Naive thymus-derived CD4-positive, alpha-beta T cell (primary cell): ENCODE data around the gene NUP85. TPM values are rescaled to one million over a fixed set of nuclear protein-coding genes. Genes with fewer than 3 reads are reported as not detected.
"Not testable (repeated sequence)": the region's sequence is repeated elsewhere in the genome, so short reads cannot be mapped to it uniquely, and the experiment has no call there.

Source experiments
- ATAC-seq: fragments of 150-1000 bp; cut with Tn5 transposase; 2 replicates; pipeline ENCODE4 v1.10.0; 2021; ENCODE audit warnings: mild to moderate bottlenecking, moderate library complexity
- CTCF ChIA-PET: fragments of 350-600 bp; sonication (Branson Sonifier 250); formaldehyde crosslinking; loops from one replicate; lab custom pipeline; 2021; ENCODE audit warnings: antibody characterized with exemption; lab: Charles Lee
- POLR2A ChIA-PET: fragments of 350-600 bp; sonication (Branson Sonifier 250); formaldehyde crosslinking; loops from one replicate; lab custom pipeline; 2021; ENCODE audit warnings: antibody characterized with exemption, inconsistent platforms; lab: Charles Lee
- DNase-seq, 9 donors: peaks; one replicate each; pipeline versions ENCODE4 v3.0.0 to v3.0.0-alpha.2; 2020 to 2022; ENCODE audit warnings: mixed read lengths in 1 of 9
- H3K27ac ChIP-seq: one replicate; pipeline ENCODE4 v1.7.0; 2013; ENCODE audit warnings: mild to moderate bottlenecking, low read depth, low read length, moderate library complexity
- H3K27me3 ChIP-seq, 2 donors: one replicate each; pipeline ENCODE4 v1.7.0; 2013; ENCODE audit warnings: low read length in 2 of 2, mild to moderate bottlenecking in 2 of 2, moderate library complexity in 2 of 2; ENCODE audit not compliant: control insufficient read depth in 2 of 2, insufficient read depth in 2 of 2
- H3K36me3 ChIP-seq, 3 experiments: 1 replicate in 2 of 3; 2 replicates in 1 of 3; pipeline ENCODE4 v1.7.0; 2013; ENCODE audit warnings: low read length in 3 of 3, mild to moderate bottlenecking in 3 of 3, moderate library complexity in 1 of 3; ENCODE audit not compliant: insufficient read depth in 3 of 3, control insufficient read depth in 2 of 3
- H3K4me1 ChIP-seq, 2 donors: one replicate each; pipeline ENCODE4 v1.7.0; 2013; ENCODE audit warnings: low read length in 2 of 2, mild to moderate bottlenecking in 2 of 2, moderate library complexity in 1 of 2; ENCODE audit not compliant: control insufficient read depth in 2 of 2, insufficient read depth in 2 of 2
- H3K4me3 ChIP-seq: 2 replicates; pipeline ENCODE4 v1.7.0; 2013; ENCODE audit warnings: mild to moderate bottlenecking, low read length
- H3K9me3 ChIP-seq, 3 experiments: 1 replicate in 2 of 3; 2 replicates in 1 of 3; pipeline ENCODE4 v1.7.0; 2013; ENCODE audit warnings: low read length in 3 of 3; ENCODE audit not compliant: control insufficient read depth in 2 of 3
- H3K27ac Mint-ChIP-seq, 9 donors: one replicate each; pipeline ENCODE4 v1.8.0; 2020 to 2022; ENCODE audit warnings: mixed read lengths in 9 of 9, mild to moderate bottlenecking in 8 of 9, moderate library complexity in 5 of 9, inconsistent platforms in 2 of 9
- H3K27me3 Mint-ChIP-seq, 5 donors: one replicate each; pipeline ENCODE4 v1.8.0; 2021 to 2022; ENCODE audit warnings: mixed read lengths in 5 of 5, mild to moderate bottlenecking in 1 of 5
- H3K36me3 Mint-ChIP-seq, 5 donors: one replicate each; pipeline ENCODE4 v1.8.0; 2020 to 2022; ENCODE audit warnings: mixed read lengths in 5 of 5, mild to moderate bottlenecking in 3 of 5, inconsistent platforms in 1 of 5
- H3K4me1 Mint-ChIP-seq, 7 donors: one replicate each; pipeline ENCODE4 v1.8.0; 2020 to 2022; ENCODE audit warnings: mixed read lengths in 7 of 7, mild to moderate bottlenecking in 3 of 7, inconsistent platforms in 1 of 7
- H3K4me3 Mint-ChIP-seq, 10 donors: one replicate each; pipeline ENCODE4 v1.8.0; 2020 to 2022; ENCODE audit warnings: mild to moderate bottlenecking in 10 of 10, mixed read lengths in 10 of 10, moderate library complexity in 6 of 10, inconsistent platforms in 2 of 10
- H3K9me3 Mint-ChIP-seq, 11 donors: one replicate each; pipeline ENCODE4 v1.8.0; 2020 to 2022; ENCODE audit warnings: mixed read lengths in 11 of 11, mild to moderate bottlenecking in 4 of 11, inconsistent platforms in 1 of 11, moderate library complexity in 1 of 11
- intact Hi-C, 2 donors: fragments of 100-400 bp; cut with micrococcal nuclease; formaldehyde crosslinking; loops; one replicate each; pipeline ENCODE4 v1.15.1; 2023
- polyA plus RNA-seq, 2 donors: library from polyadenylated mRNA; unstranded; fragments of 300-500 nt; fragmentation: Illumina TruSeq; gene quantifications; one replicate each; pipeline ENCODE4 v1.2.3, GENCODE V29; 2021
- total RNA-seq, 6 experiments: library from RNA in 5 of 6; stranded (reverse) in 5 of 6; gene quantifications; 1 replicate in 5 of 6; 2 replicates in 1 of 6; pipeline ENCODE4 v1.2.3 and lab custom pipeline; 2021 to 2026

NUP85 gene
- total and polyA plus RNA-seq, 7 experiments from 2014 or later: 21.0 to 143 (median 97.3) TPM

DNA sequence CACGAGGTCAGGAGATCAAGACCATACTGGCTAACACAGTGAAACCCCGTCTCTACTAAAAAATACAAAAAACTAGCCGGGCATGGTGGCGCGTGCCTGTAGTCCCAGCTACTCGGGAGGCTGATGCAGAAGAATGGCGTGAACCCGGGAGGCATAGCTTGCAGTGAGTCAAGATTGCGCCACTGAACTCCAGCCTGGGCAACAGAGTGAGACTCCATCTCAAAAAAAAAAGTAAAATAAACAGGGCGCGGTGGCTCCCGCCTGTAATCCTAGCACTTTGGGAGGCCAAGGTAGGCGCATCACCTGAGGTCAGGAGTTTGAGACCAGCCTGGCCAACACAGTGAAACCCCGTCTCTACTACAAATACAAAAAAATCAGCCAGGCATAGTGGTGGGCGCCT is 40.9 kb upstream of the NUP85 start:
- H3K36me3 ChIP-seq: peaks cover 0 to 29% (median 0%) of the 10 kb centered on the region in 3 experiments
- DNase-seq, H3K27me3 ChIP-seq, H3K4me1 ChIP-seq, H3K4me3 Mint-ChIP-seq, H3K9me3 Mint-ChIP-seq, CTCF ChIA-PET, H3K9me3 ChIP-seq, H3K27ac ChIP-seq, H3K4me1 Mint-ChIP-seq, ATAC-seq, H3K27me3 Mint-ChIP-seq, H3K4me3 ChIP-seq: not testable (repeated sequence)
- POLR2A ChIA-PET: interaction anchor here (1.0 kb wide), 1 partner anchor 11 kb away, joined by 3 read pairs; no protein-coding TSS in a partner anchor
- H3K27ac Mint-ChIP-seq: peak overlapping the region in 3 of 9 donors; percentile 10 to 40 (median 25)
- intact Hi-C loops: loop anchor here in 1 of 2 donors (1.0 kb wide), 1 partner anchor 10 kb away; the partner anchor contains the start of gene JPT1
- H3K36me3 Mint-ChIP-seq: peaks cover 0 to 11% (median 0%) of the 10 kb centered on the region in 5 donors

DNA sequence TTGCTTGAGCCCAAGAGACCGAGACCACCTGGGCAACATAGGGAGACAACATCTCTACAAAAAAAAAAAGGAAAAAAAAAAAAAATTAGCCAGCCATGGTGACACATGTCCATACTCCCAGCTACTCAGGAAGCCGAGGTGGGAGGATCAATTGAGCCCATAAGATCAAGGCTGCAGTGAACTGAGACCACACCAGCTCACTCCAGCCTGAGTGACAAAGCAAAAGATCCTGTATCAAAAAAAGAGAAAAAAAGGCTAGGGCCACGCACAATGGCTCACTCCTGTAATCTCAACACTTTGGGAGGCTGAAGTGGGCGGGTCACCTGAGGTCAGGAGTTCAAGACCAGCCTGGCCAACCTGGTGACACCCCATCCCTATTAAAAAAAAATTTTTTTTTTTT is 36.5 kb upstream of the NUP85 start:
- ChIA-PET CTCF (interaction anchor here (0.6 to 10.3 kb wide), 4 partner anchors 31 to 573 kb away, joined by 3 to 102 read pairs (median 4); no protein-coding TSS in a partner anchor), POLR2A (interaction anchor here (0.6 to 2.1 kb wide), 9 partner anchors 8 to 119 kb away, joined by 3 to 9 read pairs (median 3); partner anchors contain the start of gene SUMO2)
- Histone ChIP-seq H3K4me1 (peaks cover 0 to 3% of the 10 kb centered on the region in 2 donors), H3K4me3 (no peak overlapping the region), H3K27ac (no peak overlapping the region), H3K9me3 (no peaks in the 10 kb centered on the region), H3K27me3 (no peaks in the 10 kb centered on the region), H3K36me3 (peaks cover 0 to 42% (median 6%) of the 10 kb centered on the region in 3 experiments)
- DNase-seq: no peak
- no peaks in the 10 kb centered on the region for H3K9me3 Mint-ChIP-seq
- no peak overlapping the region for H3K4me3 Mint-ChIP-seq
- no peaks in the 10 kb centered on the region for H3K27me3 Mint-ChIP-seq
- H3K36me3 Mint-ChIP-seq: peaks cover 4 to 23% (median 11%) of the 10 kb centered on the region in 5 donors
- H3K27ac Mint-ChIP-seq: peak overlapping the region in 1 of 9 donors; percentile 54
- ATAC-seq: no peak
- peaks cover 0 to 18% (median 15%) of the 10 kb centered on the region in 7 donors for H3K4me1 Mint-ChIP-seq
- intact Hi-C loops: no loop called here

GRCh38 chr17:75173526-75173925 is 32.0 kb upstream of the NUP85 start:
- ATAC-seq (no peak), DNase-seq (no peak)
- peaks cover 6 to 61% (median 7%) of the 10 kb centered on the region in 3 experiments for H3K36me3 ChIP-seq
- no peak overlapping the region for H3K4me3 ChIP-seq
- intact Hi-C loops: loop anchor here in 1 of 2 donors (5.0 kb wide), 1 partner anchor 41 kb away; the partner anchor contains the start of gene NT5C
- Mint-ChIP-seq H3K36me3 (peaks cover 4 to 21% (median 16%) of the 10 kb centered on the region in 5 donors), H3K27me3 (no peaks in the 10 kb centered on the region), H3K4me1 (peaks cover 0 to 24% (median 23%) of the 10 kb centered on the region in 7 donors), H3K4me3 (no peak overlapping the region), H3K9me3 (no peaks in the 10 kb centered on the region), H3K27ac (peak overlapping the region in 3 of 9 donors; percentile 16 to 51 (median 31))
- CTCF ChIA-PET: interaction anchor here (0.6 to 10.3 kb wide), 7 partner anchors 28 to 214 kb away, joined by 3 to 102 read pairs (median 3); no protein-coding TSS in a partner anchor
- no peaks in the 10 kb centered on the region for H3K27me3 ChIP-seq
- H3K27ac ChIP-seq: no peak overlapping the region
- H3K9me3 ChIP-seq: no peaks in the 10 kb centered on the region
- peaks cover 0 to 3% of the 10 kb centered on the region in 2 donors for H3K4me1 ChIP-seq
- POLR2A ChIA-PET: interaction anchor here (0.6 to 1.3 kb wide), 7 partner anchors 9 to 113 kb away, joined by 3 to 5 read pairs (median 3); partner anchors contain the start of genes JPT1, NT5C and SUMO2

DNA sequence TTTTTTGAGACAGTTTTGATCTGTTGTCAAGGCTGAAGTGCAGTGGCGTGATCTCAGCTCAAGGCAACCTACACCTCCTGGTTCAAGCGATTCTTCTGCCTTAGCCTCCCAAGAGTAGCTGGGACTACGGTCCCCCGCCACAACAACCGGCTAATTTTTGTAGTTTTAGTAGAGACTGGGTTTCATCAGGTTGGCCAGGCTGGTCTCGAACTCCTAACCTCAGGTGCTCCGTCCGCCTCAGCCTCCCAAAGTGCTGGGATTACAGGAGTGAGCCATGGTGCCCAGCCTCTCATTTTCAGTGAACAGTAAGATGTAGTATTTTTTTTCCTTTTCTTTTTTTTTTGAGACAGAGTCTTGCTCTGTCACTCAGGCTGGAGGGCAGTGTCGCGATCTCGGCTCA is 30.5 kb upstream of the NUP85 start:
- H3K36me3 Mint-ChIP-seq: peaks cover 4 to 21% (median 18%) of the 10 kb centered on the region in 5 donors
- H3K36me3 ChIP-seq: peaks cover 6 to 70% (median 7%) of the 10 kb centered on the region in 3 experiments
- ChIA-PET CTCF (interaction anchor here (10.3 kb wide), 1 partner anchor 60 kb away, joined by 102 read pairs; no protein-coding TSS in a partner anchor), POLR2A (interaction anchor here (0.6 to 2.9 kb wide), 3 partner anchors 61 to 141 kb away, joined by 3 to 10 read pairs (median 3); no protein-coding TSS in a partner anchor)
- no peaks in the 10 kb centered on the region for H3K27me3 Mint-ChIP-seq
- H3K9me3 ChIP-seq: no peaks in the 10 kb centered on the region
- intact Hi-C loops: loop anchor here in 1 of 2 donors (5.0 kb wide), 1 partner anchor 43 kb away; the partner anchor contains the start of gene NT5C
- peak overlapping the region in 1 of 9 donors; percentile 61 for H3K27ac Mint-ChIP-seq
- peaks cover 3 to 8% of the 10 kb centered on the region in 2 donors for H3K4me1 ChIP-seq
- peaks cover 0 to 39% (median 32%) of the 10 kb centered on the region in 7 donors for H3K4me1 Mint-ChIP-seq
- H3K9me3 Mint-ChIP-seq: no peaks in the 10 kb centered on the region
- no peak overlapping the region for H3K4me3 ChIP-seq
- H3K27ac ChIP-seq: no peak overlapping the region
- no peaks in the 10 kb centered on the region for H3K27me3 ChIP-seq
- ATAC-seq (no peak), DNase-seq (no peak)
- no peak overlapping the region for H3K4me3 Mint-ChIP-seq

- intact Hi-C loops: no loop called here
- Mint-ChIP-seq H3K27me3 (no peaks in the 10 kb centered on the region), H3K9me3 (no peaks in the 10 kb centered on the region), H3K36me3 (peaks cover 4 to 26% (median 20%) of the 10 kb centered on the region in 5 donors), H3K27ac (peak overlapping the region in 2 of 9 donors; percentile 12 to 76), H3K4me1 (peaks cover 8 to 51% (median 42%) of the 10 kb centered on the region in 7 donors), H3K4me3 (no peak overlapping the region)
- no peaks in the 10 kb centered on the region for H3K9me3 ChIP-seq
- H3K27ac ChIP-seq: no peak overlapping the region
- peaks cover 6 to 71% (median 7%) of the 10 kb centered on the region in 3 experiments for H3K36me3 ChIP-seq
- no peak overlapping the region for H3K4me3 ChIP-seq
- CTCF ChIA-PET: interaction anchor here (0.9 to 1.1 kb wide), 2 partner anchors 62 to 66 kb away, joined by 3 read pairs; no protein-coding TSS in a partner anchor
- peaks cover 13 to 17% of the 10 kb centered on the region in 2 donors for H3K4me1 ChIP-seq
- no peak for ATAC-seq
- DNase-seq: no peak
- POLR2A ChIA-PET: interaction anchor here (0.9 to 2.9 kb wide), 6 partner anchors 12 to 109 kb away, joined by 3 to 10 read pairs (median 3); partner anchors contain the start of genes ARMC7 and MIF4GD
- no peaks in the 10 kb centered on the region for H3K27me3 ChIP-seq
Measured at GRCh38 chr17:75176625-75177024, 28.9 kb upstream of the NUP85 start.

DNA sequence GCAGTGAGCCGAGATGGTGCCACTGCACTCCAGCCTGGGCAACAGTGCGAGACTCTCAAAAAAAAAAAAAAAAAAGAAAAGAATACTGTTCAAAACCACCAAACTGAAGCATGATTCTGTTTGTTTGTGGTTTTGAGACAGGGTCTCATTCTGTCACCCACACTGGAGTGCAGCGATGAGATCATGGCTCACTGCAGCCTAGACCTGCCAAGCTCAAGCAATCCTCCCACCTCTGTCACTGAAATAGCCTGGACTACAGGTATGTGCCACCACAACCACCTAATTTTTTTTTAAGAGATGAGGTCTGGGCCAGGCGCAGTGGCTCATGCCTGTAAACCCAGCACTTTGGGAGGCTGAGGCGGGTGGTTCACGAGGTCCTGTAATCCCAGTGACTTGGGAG is 27.0 kb upstream of the NUP85 start:
- DNase-seq (no peak), ATAC-seq (no peak)
- Mint-ChIP-seq H3K27ac (peak overlapping the region in 1 of 9 donors; percentile 5), H3K9me3 (no peaks in the 10 kb centered on the region), H3K4me1 (peaks cover 10 to 48% (median 34%) of the 10 kb centered on the region in 7 donors), H3K27me3 (no peaks in the 10 kb centered on the region), H3K36me3 (peaks cover 0 to 23% (median 11%) of the 10 kb centered on the region in 5 donors), H3K4me3 (no peak overlapping the region)
- H3K36me3 ChIP-seq: peaks cover 3 to 68% (median 7%) of the 10 kb centered on the region in 3 experiments
- ChIA-PET POLR2A (no interaction called here), CTCF (interaction anchor here (0.7 kb wide), 1 partner anchor 115 kb away, joined by 5 read pairs; no protein-coding TSS in a partner anchor)
- H3K4me1 ChIP-seq: peaks cover 14 to 19% of the 10 kb centered on the region in 2 donors
- H3K27me3 ChIP-seq: no peaks in the 10 kb centered on the region
- no peak overlapping the region for H3K27ac ChIP-seq
- intact Hi-C loops: no loop called here
- no peak overlapping the region for H3K4me3 ChIP-seq
- H3K9me3 ChIP-seq: no peaks in the 10 kb centered on the region
